ENCODE data around the gene EBNA1BP2.

EBNA1BP2 gene

GRCh38 chr1:43197343-43198127 lies 25.4 kb upstream of the EBNA1BP2 start:
- peak; percentile 18; the same call in 1 of the 2 replicates for TF ChIP-seq CTCF (IDR thresholded peaks at IDR 0.05; ENCODE audit: borderline replicate concordance, insufficient read depth, low read depth, low read length)
- no peak overlapping the region for H3K4me3 ChIP-seq (ENCODE audit: low read depth, low read length)

- H3K4me3 ChIP-seq (ENCODE audit: low read depth, low read length), result no peak overlapping the region
- no peak for TF ChIP-seq CTCF (IDR thresholded peaks at IDR 0.05; ENCODE audit: borderline replicate concordance, insufficient read depth, low read depth, low read length)
Observed at GRCh38 chr1:43194509-43194908, 22.4 kb upstream of the EBNA1BP2 start.

GRCh38 chr1:43188106-43188505 lies 16.0 kb upstream of the EBNA1BP2 start:
- no peak overlapping the region for H3K4me3 ChIP-seq (ENCODE audit: low read depth, low read length)
- no peak for TF ChIP-seq CTCF (IDR thresholded peaks at IDR 0.05; ENCODE audit: borderline replicate concordance, insufficient read depth, low read depth, low read length)

- no peak for TF ChIP-seq CTCF (IDR thresholded peaks at IDR 0.05; ENCODE audit: borderline replicate concordance, insufficient read depth, low read depth, low read length)
- no peak overlapping the region for H3K4me3 ChIP-seq (ENCODE audit: low read depth, low read length)
Observed at GRCh38 chr1:43184995-43185394, 12.9 kb upstream of the EBNA1BP2 start.

GRCh38 chr1:43184388-43184787 lies 12.3 kb upstream of the EBNA1BP2 start:
- no peak overlapping the region for H3K4me3 ChIP-seq (ENCODE audit: low read depth, low read length)
- no peak for TF ChIP-seq CTCF (IDR thresholded peaks at IDR 0.05; ENCODE audit: borderline replicate concordance, insufficient read depth, low read depth, low read length)

GRCh38 chr1:43177691-43178090 lies 5.6 kb upstream of the EBNA1BP2 start:
- H3K4me3 ChIP-seq (ENCODE audit: low read depth, low read length), result no peak overlapping the region
- no peak for TF ChIP-seq CTCF (IDR thresholded peaks at IDR 0.05; ENCODE audit: borderline replicate concordance, insufficient read depth, low read depth, low read length)

GRCh38 chr1:43174873-43175272 lies 2.8 kb upstream of the EBNA1BP2 start:
- no peak overlapping the region for H3K4me3 ChIP-seq (ENCODE audit: low read depth, low read length)
- no peak for TF ChIP-seq CTCF (IDR thresholded peaks at IDR 0.05; ENCODE audit: borderline replicate concordance, insufficient read depth, low read depth, low read length)

Measured in GM12875 (cell line).